Measurements from ENCODE around the gene SH3BP1.

SH3BP1 gene

GRCh38 chr22:37616201-37617083 lies 23.0 kb upstream of the SH3BP1 start:
- DNase-seq: no peak

DNA sequence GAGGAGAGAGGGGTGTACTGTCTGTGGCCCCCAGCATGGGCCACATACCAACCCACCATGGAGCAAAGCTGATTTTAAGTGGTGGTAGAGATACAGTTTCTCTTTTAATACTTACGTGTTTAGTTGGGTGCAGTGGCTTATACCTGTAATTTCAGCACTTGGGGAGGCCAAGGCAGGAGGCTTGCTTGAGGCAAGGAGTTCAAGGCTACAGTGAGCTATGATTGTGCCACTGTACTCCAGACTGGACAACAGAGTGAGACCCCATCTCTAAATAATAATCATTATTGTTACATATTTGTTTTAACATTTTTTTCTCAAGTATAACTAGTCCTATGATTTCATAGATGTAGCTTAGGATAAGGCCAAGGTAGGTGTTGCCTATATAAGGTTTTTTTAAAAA lies 22.0 kb upstream of the SH3BP1 start:
- no peak for DNase-seq

GRCh38 chr22:37618072-37618656 lies 21.3 kb upstream of the SH3BP1 start:
- DNase-seq: no peak

- DNase-seq: no peak
Observed at GRCh38 chr22:37618674-37619073, 20.8 kb upstream of the SH3BP1 start.

GRCh38 chr22:37619991-37620390 lies 19.5 kb upstream of the SH3BP1 start:
- DNase-seq: no peak

- no peak for DNase-seq
Observed at GRCh38 chr22:37621352-37621860, 18.1 kb upstream of the SH3BP1 start.

DNA sequence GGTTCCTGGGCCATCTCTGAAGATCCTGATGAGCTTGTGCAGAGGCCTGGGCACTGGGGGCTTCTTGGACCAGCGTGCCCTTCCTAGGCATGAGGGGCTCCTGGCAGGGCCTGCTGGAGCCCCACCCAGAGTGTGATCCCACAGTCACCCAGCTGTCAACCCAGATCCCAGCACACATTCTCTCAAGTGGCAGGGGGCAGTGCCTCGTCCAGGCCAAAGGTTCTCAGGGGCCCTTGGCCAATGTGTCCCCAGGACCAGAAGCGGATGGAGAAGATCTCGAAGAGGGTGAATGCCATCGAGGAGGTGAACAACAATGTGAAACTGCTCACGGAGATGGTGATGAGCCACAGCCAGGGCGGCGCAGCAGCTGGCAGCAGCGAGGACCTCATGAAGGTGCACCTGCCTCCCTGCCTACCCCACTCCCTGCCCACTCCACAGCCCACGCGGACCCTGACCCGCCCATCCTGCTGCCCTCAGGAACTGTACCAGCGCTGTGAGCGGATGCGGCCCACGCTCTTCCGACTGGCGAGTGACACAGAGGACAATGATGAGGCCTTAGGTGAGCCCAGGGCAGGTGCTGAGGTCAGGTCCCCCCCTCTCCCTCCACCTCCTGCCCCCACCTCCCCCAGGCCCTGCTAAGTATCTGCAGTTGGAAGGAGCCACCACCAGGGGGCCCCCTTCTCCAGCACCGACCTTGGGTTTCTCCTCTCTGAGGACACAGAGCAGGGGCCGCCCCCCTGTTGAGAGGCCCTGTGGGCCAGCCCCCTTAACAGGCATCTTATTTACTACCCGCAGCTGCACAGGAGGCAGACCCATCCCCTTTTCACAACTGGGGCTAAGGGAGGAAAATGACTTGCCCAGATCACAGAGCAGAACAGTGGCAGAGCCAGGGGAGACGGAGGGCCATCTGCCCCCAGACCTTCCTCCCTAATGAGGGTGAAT lies 16.1 kb upstream of the SH3BP1 start:
- peak; percentile 33 for DNase-seq

- no peak for DNase-seq
Observed at GRCh38 chr22:37624017-37624365, 15.5 kb upstream of the SH3BP1 start.

GRCh38 chr22:37624876-37625275 lies 14.6 kb upstream of the SH3BP1 start:
- no peak for DNase-seq

GRCh38 chr22:37625737-37626136 lies 13.7 kb upstream of the SH3BP1 start:
- no peak for DNase-seq

DNA sequence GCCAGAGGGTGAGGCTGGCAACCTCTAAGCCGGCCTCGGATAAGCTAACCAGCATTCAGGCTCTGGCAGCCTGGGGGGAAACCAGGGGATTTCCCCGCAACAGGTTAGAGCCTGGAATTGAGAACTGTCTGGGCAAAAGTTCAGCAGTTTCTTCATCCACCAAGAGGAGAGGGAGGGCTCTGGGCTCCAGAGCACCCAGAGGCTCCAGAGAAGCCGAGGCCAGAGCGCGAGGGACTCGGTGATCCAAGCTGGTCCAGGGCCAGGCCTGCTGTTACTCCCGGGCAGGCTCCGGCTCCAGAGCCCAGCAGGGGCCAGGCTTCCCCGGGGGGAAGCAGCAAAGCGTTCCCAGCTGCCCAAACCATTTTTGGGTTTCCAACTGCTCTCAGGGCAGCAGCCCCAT lies 13.3 kb upstream of the SH3BP1 start:
- no peak for DNase-seq

GRCh38 chr22:37626556-37627075 lies 12.9 kb upstream of the SH3BP1 start:
- no peak for DNase-seq

DNA sequence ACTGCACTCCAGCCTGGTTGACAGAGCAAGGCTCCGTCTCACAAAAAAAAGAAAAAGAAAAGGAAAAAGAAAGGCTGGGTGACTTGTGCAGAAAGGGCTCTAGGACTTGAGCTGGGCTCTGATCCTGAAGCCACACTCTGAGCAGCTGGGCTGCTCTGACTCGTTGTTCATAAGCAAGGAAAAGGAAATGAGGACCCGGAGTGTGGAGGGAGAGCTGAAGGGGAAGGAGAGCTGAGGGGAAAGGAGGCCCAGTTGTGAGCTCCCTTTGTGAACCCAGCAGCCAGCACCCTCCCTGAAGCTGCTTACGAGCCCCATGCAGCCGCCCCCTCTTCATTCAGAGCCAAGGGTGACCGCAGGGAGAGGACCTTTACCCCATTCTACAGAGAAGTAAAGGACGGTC lies 12.3 kb upstream of the SH3BP1 start:
- no peak for DNase-seq

DNA sequence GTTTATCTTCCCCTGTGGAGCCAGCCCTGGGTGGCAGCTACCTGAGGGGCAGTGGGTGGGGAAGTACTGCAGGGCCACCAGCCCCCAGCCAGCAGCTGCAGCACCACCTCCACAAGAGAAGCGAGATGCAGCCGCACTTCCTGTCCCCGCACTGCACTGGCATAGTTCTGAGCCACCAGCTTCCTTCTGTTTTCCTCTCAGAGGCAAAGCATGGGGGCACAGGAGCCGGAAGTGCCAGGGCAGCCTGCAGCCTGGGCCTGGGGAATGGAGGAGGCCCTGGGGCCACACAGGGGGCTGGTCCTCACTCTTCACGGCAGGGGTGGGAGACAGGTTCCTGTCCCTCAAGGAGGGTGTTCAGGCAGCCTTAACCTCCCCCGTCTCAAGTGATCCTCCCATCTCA lies 11.9 kb upstream of the SH3BP1 start:
- no peak for DNase-seq

DNA sequence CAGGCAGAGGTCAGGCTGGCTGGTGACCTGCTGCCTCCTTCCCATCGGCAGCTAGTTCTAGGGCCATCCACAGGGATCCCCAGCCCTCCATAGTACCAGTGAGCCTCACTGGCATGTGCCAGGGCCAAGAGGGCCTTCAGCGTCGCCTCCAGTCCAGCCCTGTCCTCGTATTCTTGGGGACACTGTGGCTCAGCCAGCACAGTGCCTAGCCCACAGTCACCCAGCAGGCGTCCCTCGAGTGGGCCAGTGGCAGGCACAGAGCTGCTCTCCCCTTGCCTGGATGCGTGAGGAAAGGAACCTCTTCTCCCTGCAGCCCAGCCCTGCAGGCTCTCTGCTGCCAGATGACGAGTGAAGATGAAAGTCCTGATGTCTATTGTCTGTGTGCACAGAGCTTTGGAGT lies 10.6 kb upstream of the SH3BP1 start:
- DNase-seq: no peak

DNA sequence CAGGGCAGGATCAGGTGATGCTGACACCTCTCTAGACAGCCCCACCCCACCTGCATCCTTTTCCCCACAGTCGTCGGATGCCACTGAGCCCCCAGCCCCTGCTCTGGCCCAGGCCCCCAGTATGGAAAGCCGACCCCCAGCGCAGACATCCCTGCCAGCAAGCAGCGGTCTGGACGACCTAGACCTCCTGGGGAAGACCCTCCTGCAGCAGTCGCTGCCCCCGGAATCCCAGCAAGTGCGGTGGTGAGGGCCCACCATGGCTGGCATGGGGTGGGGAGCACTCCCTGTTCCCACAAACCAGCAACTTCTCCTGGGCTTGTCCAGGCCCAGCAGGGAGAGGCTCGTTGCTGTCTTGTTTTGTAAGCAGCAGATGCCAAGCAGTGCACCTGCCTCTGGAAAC lies 9.5 kb upstream of the SH3BP1 start:
- DNase-seq: no peak

GRCh38 chr22:37630839-37631435 lies 8.5 kb upstream of the SH3BP1 start:
- DNase-seq: no peak

DNA sequence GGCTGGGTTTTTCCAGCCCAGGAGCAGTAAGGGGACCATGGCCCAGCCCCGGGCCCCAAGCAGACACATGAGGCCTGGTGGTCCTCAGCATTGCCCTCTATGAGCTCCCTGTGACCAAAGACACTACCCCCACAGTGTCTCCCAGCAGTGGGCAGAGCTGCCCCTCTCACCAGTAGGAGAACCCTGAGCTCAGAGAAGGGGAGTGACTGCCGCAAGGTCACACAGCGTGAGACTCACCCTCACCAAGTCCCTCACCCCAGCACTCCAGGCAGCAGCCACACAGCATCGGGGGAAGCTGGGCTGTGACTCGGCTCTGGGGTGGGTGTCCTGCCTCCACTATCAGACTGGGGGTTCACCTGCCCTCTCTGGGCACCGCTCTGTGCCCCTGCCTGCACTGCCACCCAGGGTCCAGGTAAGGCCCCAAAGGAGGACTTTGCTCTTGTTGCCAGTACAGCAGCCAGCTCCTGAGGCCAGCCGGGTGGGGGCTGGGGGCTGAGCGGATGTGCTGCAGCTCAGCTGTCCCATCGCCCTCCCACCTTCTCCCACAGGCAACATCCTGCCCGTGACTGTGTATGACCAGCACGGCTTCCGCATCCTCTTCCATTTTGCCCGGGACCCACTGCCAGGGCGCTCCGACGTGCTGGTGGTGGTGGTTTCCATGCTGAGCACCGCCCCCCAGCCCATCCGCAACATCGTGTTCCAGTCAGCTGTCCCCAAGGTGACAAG lies 7.9 kb upstream of the SH3BP1 start:
- DNase-seq: no peak

DNA sequence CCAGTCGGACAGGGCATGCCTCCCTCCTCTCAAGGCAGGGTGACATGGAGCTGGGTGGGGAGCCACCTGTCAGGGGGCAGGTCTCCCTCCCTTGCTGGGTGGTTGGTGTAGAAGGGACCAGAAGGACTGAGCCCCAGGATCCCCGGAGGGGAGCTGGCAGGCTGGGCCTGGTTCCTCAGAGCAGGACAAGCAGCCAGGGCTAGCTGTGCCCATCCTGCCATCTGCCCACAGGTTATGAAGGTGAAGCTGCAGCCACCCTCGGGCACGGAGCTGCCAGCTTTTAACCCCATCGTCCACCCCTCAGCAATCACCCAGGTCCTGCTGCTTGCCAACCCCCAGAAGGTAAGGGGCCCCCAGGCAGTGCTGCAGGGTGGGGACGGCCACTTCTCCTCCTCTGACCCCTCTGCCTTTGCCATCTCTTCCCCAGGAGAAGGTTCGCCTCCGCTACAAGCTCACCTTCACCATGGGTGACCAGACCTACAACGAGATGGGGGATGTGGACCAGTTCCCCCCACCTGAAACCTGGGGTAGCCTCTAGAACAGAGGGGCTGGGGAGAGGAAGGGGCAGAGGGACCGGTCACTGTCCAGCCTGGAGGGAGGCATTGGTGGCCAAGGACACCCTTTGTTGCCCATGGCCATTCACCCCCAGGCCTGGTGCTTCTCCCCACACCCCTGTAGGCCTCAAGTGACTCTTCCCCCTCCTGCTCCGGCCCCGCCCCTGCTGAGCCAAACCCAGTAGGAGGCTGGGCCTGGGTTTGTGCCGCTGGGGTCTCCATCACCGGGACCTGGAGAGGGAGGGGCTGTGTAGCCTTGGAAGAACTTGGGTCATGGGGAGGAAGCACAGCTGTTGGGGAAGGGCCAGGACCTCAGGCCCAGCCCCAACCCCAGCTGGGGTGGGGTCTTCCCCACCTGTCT lies 7.0 kb upstream of the SH3BP1 start:
- no peak for DNase-seq

GRCh38 chr22:37633089-37633624 lies 6.3 kb upstream of the SH3BP1 start:
- no peak for DNase-seq

All from NCI-H1092 (cell line).